UCSD-AML1 (cell line): ENCODE measurements around the gene NXPH4.

Experiments used
- DNase-seq: peaks from one replicate; lab custom pipeline; 2025; ENCODE audit not compliant: unreplicated experiment; lab: John Stamatoyannopoulos, UW

NXPH4 gene

DNA sequence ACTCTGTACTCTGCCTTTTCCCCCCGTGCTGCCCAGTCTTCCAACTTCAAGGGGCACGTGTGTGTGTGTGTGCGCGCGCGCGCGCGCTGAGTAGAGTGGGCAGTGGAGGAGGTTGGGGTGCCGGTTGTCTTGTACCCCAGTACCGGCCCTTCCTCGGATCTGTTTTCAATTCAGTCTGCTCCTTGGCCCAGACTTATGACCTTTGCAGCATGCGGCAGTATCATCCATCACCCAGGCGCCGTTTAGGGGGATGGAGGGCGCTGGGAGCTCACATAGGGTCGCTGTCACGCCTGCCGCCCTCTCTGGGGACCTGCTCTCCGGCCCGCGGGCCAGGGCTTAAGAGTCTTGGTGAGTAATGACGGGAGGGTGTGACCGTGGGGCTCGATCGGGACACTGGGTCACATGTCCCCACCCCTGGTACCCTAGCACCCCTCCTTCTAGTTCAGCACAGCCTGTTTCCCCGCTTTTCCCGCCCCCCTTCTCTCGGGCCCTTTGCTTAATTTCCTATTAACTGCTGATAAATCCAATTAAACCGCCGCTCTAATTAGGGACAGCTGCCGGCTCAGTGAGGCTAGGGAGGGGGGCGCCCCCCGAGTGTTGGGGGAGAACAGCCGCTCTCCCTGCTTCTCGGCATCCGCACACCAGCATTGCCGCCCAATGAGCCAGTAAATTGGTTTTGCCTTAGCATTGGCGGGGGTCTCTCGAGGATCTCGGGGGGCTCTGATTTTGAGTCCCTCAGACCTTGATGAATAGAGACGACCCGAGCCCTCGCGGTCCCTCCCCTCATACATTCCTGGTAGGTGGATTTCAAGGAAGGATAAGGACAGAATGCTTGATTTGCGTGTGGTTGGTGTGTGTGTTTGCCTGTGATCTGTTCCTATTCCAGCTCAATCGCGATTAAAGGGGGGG is 25.1 kb downstream of the NXPH4 start:
- DNase-seq: no peak

- DNase-seq: no peak
These were observed 25.7 kb downstream of the NXPH4 start for GRCh38 chr12:57242329-57242690.

DNA sequence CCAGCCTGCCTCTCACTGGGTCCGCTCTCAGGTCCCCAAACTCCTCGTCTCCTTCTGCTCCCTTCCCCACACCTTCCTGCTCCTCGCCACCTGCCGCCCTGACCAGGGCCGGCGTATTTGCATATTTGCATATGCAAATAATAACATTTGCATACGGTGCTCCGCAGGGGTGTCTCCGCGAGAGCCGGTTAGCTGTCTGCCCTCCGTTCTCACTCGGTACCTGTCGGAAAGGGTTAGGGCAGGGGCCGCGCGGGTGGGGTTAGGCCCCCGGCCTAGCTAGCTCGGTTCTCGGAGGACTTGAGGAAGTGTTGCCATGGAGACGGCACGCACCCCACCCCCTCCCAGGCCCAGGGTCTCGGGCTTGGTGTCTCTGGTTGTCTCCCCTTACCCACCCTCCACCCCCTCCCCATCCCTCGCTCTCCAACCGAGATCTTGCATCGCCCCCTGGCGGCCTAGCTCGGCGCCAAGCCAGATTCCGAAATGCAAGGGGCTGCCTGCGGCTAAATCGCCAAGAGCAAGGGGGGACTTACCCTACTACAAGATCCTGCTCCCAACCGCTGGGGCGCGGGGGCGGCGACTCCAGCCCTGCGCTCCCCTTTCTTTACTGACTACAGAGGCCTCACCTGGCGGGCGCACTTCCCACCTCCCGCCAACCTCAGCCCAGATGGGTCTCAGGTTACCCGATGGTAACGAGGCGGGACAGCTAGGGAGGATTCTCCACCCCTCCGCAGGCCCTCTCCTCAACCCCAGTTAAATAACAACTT is 26.3 kb downstream of the NXPH4 start:
- peak; percentile 43 for DNase-seq

DNA sequence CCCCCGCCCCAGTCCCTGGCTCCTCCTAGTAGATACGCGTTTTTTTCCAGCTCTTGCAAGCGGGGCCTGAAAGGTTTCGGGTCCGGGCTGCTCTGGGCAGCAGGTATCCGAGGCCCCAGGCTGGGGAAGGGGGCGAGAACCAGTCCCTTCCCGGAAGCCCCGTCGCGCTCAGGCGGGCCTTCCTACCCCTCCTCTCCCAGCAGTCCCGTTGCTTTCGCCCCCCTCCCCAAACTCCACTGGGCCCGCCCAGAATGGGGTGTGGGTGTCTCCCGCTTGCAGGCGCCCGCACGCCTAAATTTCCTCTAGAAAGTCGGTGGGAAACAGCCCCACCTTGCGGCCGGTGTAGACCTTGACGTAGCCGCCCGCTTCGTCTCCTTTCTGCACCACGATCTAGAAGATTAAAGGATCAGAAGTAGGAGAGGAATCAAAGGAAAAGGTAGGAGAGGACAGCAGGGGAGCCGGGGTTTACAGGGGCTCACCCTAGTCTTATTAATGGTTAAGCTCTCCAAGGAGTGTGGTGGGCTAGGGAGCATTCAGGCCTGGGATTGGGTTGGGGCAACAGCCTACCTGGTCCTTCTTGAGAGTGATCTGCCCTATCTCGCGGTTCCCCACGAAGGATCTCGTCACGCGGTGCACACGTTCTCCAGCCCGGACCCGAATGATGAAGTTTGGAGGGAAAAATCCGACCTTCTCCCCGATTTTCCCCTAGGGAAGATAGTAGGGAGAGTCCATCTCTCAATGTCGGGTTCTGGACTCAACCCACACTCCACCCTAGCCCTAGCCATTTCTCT is 27.1 kb downstream of the NXPH4 start:
- peak; percentile 66 for DNase-seq

DNA sequence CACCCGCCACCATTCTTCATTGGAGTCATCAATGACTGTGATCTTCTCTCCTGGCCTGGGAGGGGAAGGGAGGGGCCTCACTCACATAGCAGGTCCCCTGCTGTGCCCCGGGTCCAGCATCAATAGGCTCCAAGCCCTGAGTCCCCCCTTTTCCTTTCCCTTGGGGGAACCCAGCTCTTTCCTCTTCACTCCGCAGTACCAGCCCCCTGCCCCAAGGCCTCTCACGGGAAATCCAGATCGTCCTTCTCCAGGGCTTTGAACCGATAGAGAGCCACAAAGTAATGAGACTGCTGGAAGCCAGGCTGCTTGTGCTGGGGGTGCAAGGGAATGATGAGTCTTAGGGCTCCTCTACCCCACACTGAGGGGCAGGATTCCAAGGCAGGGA is 27.7 kb downstream of the NXPH4 start:
- DNase-seq: no peak

DNA sequence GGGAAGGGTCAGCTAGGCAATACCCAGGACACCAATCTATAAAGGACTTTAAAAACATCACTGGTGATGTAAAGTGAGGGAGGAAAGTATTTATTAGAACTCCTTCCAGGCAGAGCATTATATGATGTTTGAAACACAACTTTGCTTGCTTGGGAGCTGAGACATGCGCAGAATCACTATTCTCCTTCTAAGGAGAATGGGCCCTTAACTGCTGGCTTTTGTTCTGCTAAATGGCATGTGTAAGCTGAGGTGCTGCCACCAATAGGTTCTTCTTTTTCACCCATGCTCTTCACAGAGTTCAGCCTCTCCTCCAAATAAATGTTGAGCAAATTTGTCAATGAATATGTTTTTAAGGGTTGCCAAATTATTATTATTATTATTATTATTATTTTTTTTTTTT is 30.4 kb downstream of the NXPH4 start:
- no peak for DNase-seq

GRCh38 chr12:57248934-57249742 is 32.5 kb downstream of the NXPH4 start:
- DNase-seq: peak; percentile 80

GRCh38 chr12:57250541-57250940 is 33.9 kb downstream of the NXPH4 start:
- no peak for DNase-seq

GRCh38 chr12:57250956-57251355 is 34.4 kb downstream of the NXPH4 start, which contains the start of gene STAC3:
STAC3 (minus strand) TSS chr12:57251187; CDS start chr12:57249636, 1,551 bp downstream.
- no peak for DNase-seq

DNA sequence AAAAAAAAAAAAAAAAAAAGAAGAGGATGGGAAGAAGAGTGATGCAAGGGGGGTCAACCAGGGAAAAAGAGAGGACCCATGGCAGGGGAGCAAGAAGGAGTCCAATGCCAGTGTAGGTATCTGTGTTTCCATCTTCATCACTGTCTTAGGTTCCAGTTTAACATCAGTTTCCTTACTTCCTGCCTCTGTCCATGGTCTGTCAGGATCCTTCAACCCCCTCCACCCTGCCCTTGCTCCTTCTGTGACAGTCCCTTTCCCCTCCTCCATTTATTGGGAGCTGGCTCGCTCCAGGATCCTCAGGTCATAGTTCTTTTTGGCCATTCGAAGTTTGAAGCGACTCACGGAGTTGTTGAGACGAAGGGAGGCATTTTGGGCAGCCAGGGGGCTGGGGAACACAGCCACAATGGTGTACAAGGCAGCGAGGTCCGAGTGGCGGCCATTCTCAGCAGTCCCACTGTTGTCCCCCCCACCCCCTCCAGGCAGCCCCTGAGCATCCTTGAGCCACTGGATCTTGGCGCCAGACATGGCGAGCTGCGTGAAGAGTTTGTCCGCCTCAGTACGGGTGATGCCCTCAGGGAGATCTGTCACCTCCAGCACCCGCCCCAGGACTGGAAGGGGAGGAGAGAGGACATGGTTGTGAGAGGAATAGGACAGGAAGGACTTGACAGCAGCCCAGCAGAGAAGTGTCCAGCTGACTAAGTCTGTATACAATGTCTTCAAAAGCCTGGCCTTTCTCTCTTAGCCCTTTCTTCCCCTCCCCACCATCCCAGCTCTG is 38.1 kb downstream of the NXPH4 start:
- DNase-seq: no peak

- no peak for DNase-seq
These were observed 39.3 kb downstream of the NXPH4 start for GRCh38 chr12:57255916-57256315.

DNA sequence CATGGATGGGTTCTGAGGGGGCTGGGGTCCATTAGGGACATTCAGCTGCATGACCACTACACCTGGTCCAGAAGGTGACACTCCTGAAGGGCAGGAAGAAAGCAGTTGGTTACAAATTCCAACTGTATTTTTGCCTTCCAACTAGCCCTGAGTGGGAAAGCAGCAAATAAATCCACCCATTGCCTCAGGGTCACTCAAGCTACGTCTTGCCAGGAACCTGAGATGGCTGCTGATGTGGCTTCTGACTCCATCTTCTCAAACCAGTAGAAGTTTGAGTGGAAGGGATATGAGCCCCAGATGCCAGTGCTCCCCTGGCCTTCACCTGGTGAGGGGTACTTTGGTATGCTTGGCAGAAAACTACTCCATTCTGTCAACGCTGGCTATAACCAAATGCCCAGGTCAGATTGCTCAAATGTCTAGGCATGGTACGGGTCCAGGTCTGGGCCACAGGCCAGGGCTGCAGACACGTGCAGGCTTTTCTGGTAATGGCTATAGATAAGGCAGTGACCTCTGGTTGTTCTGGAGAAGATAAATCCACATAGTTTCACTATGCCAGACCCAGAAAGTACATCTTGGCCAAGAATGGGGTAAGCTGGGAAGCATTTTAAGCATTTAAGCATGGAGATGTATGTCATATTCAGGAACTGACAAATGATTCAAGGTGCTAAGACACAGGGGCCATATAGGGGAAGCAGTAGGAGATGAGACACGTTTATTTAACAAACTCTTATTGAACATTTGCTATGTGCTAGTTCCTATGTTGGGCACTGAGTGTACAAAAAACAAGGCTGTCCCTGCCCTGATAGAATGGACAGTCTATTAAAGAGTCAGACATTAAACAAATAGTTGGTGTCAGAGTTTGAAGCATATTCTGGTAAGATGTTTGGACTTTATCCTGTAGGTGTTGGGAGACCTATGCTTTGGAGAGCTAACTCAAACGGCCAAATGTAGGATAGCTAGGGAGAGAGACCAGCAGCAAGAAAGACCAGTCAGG is 42.7 kb downstream of the NXPH4 start:
- no peak for DNase-seq

DNA sequence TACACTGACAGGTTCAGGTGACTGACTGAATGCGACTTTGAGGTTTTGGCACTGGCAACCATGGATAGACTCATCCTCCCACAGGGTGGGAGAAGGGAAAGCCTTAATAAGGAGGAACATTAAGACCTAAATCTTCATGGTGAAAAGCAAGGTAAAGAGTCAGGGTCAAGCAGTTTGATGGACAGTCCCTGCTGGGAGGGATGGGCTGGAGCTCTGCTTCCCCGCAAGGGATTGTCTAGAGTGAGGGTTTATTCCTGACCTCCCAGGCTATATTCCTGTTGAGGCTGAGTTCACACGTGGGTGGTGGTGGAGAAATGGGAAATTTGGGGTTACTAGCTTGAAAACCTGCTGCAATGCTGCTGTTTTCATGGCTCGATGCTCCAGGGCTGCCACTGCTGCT is 43.8 kb downstream of the NXPH4 start:
- DNase-seq: no peak

DNA sequence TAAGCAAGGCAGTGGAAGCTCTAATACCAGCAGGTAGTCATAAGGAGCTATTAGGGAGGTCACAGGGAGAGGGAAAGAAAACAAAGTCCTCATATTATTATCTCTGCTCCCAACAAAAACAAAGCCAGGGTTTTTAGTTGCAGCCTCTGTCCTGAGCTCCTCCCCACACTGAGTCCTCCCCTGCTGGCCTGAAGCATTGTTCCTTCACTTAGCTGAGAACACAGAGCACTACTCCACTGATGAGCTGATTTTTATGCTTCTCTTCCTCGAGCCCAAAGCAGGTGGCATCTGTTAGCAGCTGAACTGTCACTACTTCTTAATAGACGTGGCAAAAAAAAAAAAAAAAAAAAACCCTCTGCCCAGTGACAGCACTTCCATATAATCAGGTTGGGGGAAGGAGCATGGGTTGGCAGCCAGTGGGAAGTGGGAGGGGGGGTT is 44.9 kb downstream of the NXPH4 start:
- no peak for DNase-seq

GRCh38 chr12:57262126-57262822 is 45.7 kb downstream of the NXPH4 start:
- no peak for DNase-seq

DNA sequence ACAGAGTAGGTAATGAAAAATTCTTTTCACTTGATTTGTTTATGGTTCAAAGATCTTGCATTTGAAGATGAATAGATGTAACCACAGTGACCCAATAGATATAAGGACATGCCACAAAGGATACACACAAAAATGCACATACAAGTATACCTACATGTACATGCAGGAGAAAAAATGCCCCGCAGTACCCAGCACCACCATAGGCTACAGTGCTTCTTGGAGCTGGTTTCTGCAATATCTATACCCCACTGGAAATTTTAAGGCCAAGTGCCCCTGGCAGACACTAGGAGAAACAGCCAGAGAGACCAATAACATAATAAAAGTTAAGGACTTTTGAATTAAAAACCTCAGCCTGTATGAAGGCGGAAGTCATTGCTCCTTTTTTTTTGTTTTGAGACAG is 46.5 kb downstream of the NXPH4 start:
- no peak for DNase-seq

GRCh38 chr12:57266681-57267080 is 50.1 kb downstream of the NXPH4 start:
- DNase-seq: no peak

DNA sequence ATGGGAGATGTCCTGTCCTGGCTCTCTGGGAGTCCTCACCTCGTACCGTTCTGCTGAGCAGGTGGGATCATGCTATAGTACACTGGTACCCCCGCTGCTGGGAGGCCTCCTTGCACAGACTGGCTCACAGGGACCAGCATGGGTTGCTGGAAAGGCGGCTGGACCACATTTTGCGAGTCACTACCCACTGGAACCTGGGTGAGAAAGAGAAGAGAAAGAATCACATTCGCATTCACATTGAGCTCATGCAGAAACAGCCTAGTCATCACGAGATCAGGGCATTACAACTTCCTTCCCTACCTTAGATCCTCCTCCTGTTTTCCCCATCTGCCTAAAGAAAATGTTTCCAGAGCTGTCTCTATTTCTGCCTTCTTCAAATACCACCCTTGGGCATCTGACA is 51.7 kb downstream of the NXPH4 start:
- peak; percentile 21 for DNase-seq
